CD4-positive, alpha-beta T cell treated with Interleukin-4 for 4 hours (primary cell): ENCODE measurements around the gene ZP2.
"Not testable (repeated sequence)": the region's sequence is repeated elsewhere in the genome, so short reads cannot be mapped to it uniquely, and the experiment has no call there.

Source experiments
- DNase-seq: peaks from one replicate; pipeline ENCODE4 v3.0.0-alpha.2; 2020

The ZP2 gene

DNA sequence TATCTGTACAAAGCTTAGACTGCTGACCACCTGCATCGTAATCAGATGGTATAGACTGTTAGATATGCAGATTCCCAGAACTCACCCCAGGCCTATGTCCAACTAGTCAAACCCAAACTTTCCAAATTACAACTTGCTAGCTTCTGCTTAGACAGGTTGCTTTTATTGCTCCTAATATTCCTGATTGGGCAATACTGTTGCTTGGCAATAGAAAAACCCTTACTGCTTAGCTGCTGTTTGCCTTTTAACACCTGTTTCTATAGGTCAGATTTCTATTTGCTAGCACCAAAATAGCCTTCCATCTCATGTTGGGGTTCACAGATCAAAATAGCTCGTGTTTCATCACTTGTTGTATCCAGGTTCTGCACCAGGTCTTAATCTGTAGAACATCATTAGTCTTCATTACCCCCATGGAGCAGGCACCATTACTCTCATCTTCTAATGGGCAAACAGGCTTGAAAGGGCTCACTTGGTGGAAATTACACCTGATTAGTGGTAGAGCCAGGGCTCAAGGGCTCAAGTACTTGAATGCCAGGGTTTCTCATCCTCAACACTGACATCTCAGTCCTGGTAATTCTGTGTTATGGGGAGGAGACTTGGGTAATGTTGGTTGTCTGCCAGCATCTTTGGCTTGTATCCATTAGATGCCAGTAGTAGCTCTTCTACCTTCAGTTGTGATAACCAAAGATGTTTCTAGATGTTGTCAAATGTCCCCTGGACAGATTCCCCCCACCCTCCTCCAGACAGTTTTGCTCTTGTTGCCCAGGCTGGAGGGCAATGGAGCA, 2.7 kb downstream of the ZP2 start:
- no peak for DNase-seq

- DNase-seq: no peak
These were observed 4.8 kb downstream of the ZP2 start for GRCh38 chr16:21206550-21206949.

GRCh38 chr16:21205303-21205702, 6.1 kb downstream of the ZP2 start:
- no peak for DNase-seq

GRCh38 chr16:21203155-21203797, 8.1 kb downstream of the ZP2 start:
- no peak for DNase-seq

DNA sequence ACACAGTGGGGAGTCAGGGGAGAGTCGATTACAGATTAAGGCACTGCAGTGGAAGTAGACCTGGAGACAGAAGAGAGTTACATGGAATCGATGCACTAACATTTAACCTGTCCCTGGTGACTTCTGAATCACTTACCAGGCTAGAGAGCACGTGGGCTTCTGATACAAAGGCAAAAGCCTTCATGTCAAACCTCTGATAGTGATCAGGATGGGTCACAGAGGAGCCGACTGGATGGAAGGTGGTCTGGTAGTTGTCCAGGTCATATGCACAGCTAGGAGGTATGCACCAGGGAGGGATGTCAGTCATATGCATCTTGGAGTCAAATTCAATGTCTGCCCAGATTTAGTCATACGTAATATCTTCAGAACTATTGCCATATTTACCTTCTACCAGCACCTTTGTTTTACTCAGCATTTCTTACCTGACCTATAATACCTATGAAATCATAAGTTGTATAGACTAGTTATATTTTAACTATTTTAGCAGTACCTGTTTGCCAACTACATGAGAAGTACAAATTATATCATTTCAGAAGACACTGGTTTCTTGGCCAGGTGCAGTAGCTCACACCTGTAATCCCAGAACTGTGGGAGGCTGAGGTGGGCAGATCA, 11.7 kb downstream of the ZP2 start:
- no peak for DNase-seq

DNA sequence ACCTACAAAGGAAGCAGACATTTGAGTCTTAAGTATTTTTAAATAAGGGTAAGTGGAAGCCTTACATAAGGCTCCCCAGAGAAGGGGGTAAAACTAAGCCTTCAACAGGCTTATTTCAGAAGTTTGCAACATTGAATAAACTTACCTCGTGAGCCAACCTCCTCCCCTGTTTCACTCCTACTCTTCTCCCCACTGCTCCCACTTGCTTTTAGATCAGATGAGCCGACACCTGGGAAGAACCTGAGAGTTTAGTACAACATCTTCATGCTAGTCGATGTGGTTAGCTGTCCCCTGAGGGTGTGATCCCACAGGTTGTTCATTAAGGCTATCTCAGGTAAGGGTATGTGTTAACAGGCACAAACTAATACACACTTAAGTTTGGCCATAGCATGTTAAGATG, 13.8 kb downstream of the ZP2 start:
- DNase-seq: no peak

DNA sequence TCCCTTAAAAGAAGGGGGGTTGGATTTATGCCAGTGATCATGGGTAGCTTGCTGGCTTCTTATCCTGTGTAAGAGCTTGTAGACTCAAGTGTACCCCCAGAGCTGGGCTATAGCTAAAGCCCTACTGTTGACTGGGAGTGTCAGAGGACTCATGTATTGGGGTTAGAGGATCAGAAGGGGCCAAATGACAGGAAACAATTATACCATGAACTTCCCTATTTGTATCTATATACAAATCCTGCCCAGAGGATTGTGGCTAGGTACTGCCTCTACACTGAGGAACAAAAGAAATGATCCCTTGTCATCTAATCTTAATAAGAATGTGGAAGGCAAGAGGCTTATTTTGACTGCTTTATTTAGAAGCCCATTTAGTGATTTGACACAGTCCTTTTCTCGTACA, 14.3 kb downstream of the ZP2 start:
- DNase-seq: no peak

GRCh38 chr16:21195330-21195729, 16.0 kb downstream of the ZP2 start:
- not testable (repeated sequence) for DNase-seq

DNA sequence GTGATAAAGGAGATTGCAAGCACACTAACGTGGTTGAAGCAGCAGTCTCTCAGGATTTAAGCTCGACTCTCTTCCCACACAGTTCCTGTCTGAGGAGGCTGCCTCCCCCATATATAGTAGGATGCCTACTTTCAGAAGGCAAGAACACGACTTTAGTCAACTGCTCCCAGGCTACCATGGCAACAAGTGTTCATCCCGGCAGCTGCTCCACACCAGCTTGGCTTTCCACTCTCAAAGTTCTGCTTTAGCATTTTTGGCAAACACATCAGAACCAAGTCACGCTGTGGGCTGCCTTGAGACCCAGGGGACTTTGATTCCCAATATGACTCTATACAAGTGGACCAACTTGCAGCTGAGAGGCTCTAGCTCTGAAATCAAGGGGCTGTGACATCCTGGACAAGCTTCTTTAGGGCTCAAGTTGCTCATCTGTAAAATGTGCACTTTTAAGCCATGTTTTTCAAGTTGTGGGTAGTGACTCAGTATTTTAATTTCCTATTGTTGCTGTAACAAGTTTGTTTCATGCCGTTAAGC, 16.5 kb downstream of the ZP2 start:
- DNase-seq: no peak

GRCh38 chr16:21192991-21193390, 18.4 kb downstream of the ZP2 start:
- DNase-seq: no peak

GRCh38 chr16:21190599-21190998, 20.8 kb downstream of the ZP2 start:
- DNase-seq: no peak

GRCh38 chr16:21190013-21190412, 21.4 kb downstream of the ZP2 start:
- DNase-seq: no peak

- no peak for DNase-seq
These were observed 22.1 kb downstream of the ZP2 start for GRCh38 chr16:21189311-21189710.

DNA sequence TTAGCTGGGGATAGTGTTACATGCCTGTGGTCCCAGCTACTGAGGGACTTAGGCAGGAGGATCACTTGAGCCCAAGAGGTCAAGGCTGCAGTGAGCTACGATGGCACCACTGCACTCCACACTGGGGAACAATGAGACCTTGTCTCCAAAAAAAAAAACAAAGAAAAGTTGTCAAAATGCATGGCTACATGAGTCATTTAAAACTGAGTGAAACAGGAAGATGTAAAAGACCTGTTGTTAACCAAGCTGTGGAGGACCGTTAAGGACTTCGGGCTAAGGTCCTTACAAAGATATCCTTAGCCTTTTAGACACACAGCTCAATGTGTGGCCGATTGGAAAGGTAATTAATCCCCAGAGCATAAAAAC, 25.1 kb downstream of the ZP2 start:
- DNase-seq: no peak

GRCh38 chr16:21185659-21186325, 25.6 kb downstream of the ZP2 start:
- DNase-seq: no peak

GRCh38 chr16:21184834-21185233, 26.5 kb downstream of the ZP2 start:
- no peak for DNase-seq

DNA sequence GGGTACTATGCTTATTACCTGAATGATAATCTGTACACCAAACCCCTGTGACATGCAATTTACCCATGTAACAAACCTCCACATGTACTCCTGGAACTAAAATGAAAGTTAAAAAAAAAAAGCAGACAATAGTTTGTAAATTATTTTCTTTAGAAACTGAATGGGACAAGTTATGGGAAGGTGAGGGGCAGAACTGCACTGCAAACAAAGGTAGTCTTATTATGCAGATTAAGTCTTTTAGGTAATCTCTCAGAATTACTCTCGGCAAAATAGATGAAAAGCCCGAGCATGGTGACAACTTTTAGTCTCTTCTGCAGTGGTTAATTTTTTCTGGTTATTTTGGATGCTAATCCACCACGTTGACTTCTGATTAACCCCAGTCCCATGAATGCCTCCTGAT, 27.4 kb downstream of the ZP2 start:
- DNase-seq: no peak

- no peak for DNase-seq
These were observed 31.4 kb downstream of the ZP2 start for GRCh38 chr16:21179983-21180365.

DNA sequence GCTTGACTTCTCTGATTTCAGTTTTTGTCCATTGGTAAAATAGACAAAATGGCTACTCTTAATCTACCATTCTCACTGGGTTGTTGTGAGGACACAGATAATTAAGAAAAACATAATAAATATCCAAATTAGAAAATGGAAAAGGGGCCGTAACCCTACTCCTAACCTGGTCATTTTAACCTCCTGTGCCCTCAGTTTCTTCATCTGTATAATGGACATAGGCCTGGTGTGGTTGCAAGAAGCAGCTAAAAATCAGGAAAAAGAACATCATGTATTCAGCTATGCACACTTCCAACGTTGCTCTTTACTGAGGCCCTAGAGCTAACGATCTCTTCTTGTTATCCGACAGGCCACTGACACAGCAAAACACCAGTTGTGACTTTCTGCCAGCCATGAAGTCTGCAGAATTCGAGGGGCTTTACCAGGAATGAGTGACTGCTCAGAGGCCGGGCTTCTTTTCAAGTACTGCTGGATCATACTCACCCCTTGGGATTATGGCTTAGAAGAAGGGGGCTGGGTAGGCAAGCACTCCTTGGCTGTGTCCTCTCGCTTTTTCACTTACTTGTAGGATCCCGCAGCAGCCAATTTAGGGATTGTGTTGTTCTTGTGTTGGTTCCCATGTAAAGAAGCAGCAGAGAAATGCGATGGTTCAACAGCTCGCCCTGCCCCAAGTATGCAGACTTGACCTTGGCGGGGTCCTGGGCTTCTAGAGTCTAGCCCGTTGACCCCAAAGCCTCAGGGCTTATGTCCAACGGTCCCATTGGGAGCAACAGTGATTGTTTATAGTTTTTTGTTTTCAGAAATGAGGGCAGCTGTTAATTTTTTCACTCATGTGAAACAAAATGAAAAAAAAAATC, 32.0 kb downstream of the ZP2 start:
- DNase-seq: no peak

DNA sequence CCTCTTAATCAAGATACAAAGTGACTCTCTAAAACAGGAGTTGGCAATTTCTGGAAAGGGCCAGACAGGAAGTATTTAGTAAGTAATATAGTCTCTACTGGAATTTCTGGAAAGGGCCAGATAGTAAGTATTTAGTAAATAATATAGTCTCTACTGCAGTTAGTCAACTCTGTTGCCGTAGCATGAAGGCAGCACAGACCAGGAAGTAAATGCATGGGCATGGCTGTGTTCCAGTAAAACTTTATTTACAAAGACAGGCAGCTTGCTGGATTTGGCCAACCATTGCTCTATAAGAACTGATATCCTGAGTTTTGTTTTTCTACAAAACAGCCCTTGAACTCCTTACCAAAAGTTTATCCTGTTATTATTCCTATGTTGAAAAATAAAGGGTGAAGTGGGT, 36.0 kb downstream of the ZP2 start:
- no peak for DNase-seq

- no peak for DNase-seq
These were observed 38.7 kb downstream of the ZP2 start for GRCh38 chr16:21172650-21173049.

DNA sequence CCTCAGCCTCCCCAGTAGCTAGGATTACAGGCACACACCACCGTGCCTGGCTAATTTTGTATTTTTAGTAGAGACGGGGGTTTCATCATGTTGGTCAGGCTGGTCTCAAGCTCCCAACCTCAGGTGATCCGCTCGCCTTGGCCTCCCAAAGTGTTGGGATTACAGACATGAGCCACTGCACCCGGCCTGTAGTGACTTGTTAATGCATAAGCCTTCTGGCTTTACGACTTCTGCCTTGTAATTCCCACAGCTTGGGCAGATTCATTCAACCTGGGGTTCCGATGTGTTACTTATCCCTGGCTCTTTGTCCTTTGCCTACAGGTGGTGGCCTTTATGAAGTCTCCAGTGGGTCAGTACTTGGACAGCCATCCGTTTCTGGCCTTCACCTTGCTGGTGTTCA, 41.3 kb downstream of the ZP2 start:
- not testable (repeated sequence) for DNase-seq
